ENCODE measurements around the gene BRD7. TPM values are rescaled to one million over a fixed set of nuclear protein-coding genes. Genes with fewer than 3 reads are reported as not detected.

The BRD7 gene
- total and polyA plus RNA-seq, 2 of the 13 experiments (the other 11 are each of a cell fraction or from before 2014, with no cell fraction given), result 82.3 to 149 TPM

DNA sequence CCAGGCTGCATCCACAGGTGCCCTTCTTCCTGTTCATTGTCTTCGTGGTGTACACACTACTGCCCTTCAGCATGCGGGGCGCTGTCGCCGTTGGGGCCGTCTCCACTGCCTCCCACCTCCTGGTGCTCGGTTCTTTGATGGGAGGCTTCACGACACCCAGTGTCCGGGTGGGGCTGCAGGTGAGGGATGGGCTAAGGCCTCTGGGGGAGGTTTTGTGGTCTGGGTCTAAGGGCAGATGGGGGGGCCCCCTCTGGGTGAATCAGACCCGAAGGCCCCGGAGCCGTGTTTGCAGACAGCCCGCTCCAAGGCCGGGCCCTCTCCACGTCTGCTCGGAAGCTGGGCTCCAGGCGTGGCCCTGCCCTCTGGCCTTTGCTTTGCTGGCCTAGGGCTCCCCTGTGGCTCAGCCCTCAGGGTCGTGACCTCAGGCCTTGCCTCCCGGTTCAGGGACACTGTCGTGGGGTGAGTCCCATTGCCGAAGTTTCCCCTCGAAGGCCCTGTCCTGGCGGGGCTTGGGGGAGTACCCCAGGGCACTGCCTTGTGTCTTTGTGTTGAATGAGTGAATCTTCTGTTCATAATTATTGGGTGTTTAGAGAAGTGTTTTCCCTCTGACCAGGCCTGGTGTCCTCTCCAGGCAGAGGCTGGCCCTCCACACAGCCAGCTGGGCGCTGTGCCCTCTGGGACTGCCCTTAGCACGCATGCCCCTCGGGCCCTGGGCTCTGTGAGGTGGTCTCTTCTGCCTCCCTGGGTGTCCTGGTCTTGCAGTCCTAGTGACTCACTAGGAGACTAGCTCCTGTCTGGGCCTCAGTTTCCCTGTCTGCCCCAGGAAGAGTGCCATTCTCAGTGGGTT lies 76.8 kb downstream of the BRD7 start (continued):
- TF ChIP-seq SP4 (CRISPR knock-in tag; IDR thresholded peaks at IDR 0.05) (no peak), ZFP37 (CRISPR knock-in tag; IDR thresholded peaks at IDR 0.05; ENCODE audit: borderline replicate concordance) (no peak), KLF6 (CRISPR knock-in tag; IDR thresholded peaks at IDR 0.05) (no peak), ZFP36L1 (CRISPR knock-in tag; IDR thresholded peaks at IDR 0.05) (no peak), REL (CRISPR knock-in tag; conservative IDR thresholded peaks at IDR 0.05) (no peak), JUND (CRISPR knock-in tag; IDR thresholded peaks at IDR 0.05) (no peak; the same call in 1 of the 2 replicates), PHB2 (IDR thresholded peaks at IDR 0.05; ENCODE audit: partially characterized antibody) (no peak), TCF7 (IDR thresholded peaks at IDR 0.05; ENCODE audit: low read depth) (no peak), ZNF746 (CRISPR knock-in tag; IDR thresholded peaks at IDR 0.05) (peak; percentile 93), PITX1 (CRISPR knock-in tag; IDR thresholded peaks at IDR 0.05) (peak; percentile 88), ZFX (CRISPR knock-in tag; IDR thresholded peaks at IDR 0.05; ENCODE audit: low read depth) (peak; percentile 95), ZNF770 (CRISPR knock-in tag; IDR thresholded peaks at IDR 0.05) (peak; percentile 60), ZBTB8A (CRISPR knock-in tag; IDR thresholded peaks at IDR 0.05; ENCODE audit: borderline replicate concordance, low read depth) (no peak), BRCA1 (CRISPR knock-in tag; IDR thresholded peaks at IDR 0.05) (no peak), PCBP1 (IDR thresholded peaks at IDR 0.05; ENCODE audit: borderline replicate concordance, low read depth, low read length) (no peak), ISL2 (CRISPR knock-in tag; IDR thresholded peaks at IDR 0.05) (peak; percentile 74), AGO1 (IDR thresholded peaks at IDR 0.05; ENCODE audit: low read depth, low read length, poor library complexity, severe bottlenecking) (no peak), ZNF296 (CRISPR knock-in tag; conservative IDR thresholded peaks at IDR 0.05) (peak; percentile 52; the same call in 1 of the 2 replicates), IRX3 (CRISPR knock-in tag; IDR thresholded peaks at IDR 0.05; ENCODE audit: borderline replicate concordance, low read depth) (peak; percentile 45; the same call in 1 of the 2 replicates), ZNF33B (CRISPR knock-in tag; IDR thresholded peaks at IDR 0.05) (peak; percentile 72), UBTF (CRISPR knock-in tag; IDR thresholded peaks at IDR 0.05) (peak; percentile 95), KLF9 (CRISPR knock-in tag; IDR thresholded peaks at IDR 0.05; ENCODE audit: low read depth) (no peak), ZBTB25 (CRISPR knock-in tag; IDR thresholded peaks at IDR 0.05) (peak; percentile 73; the same call in 1 of the 2 replicates)
- TF ChIP-seq, protein P1, sequence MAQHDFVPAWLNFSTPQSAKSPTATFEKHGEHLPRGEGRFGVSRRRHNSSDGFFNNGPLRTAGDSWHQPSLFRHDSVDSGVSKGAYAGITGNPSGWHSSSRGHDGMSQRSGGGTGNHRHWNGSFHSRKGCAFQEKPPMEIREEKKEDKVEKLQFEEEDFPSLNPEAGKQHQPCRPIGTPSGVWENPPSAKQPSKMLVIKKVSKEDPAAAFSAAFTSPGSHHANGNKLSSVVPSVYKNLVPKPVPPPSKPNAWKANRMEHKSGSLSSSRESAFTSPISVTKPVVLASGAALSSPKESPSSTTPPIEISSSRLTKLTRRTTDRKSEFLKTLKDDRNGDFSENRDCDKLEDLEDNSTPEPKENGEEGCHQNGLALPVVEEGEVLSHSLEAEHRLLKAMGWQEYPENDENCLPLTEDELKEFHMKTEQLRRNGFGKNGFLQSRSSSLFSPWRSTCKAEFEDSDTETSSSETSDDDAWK (CRISPR knock-in tag; IDR thresholded peaks at IDR 0.05), result no peak

All from HepG2 (cell line).